BE2C (cell line): ENCODE results near the gene ST6GALNAC2.

ENCODE experiments used
- DNase-seq: peaks from one replicate; pipeline ENCODE4 v3.0.0-alpha.2; 2020
- H3K27me3 ChIP-seq: fragments of 250-450 bp; sonication (Bioruptor Pico); 2 replicates; pipeline ENCODE4 v1.5.1; 2020; ENCODE audit warnings: mild to moderate bottlenecking
- H3K36me3 ChIP-seq: fragments of 250-450 bp; sonication (Bioruptor Pico); 2 replicates; pipeline ENCODE4 v1.5.1; 2020; ENCODE audit warnings: mild to moderate bottlenecking
- H3K4me1 ChIP-seq: fragments of 250-450 bp; sonication (Bioruptor Pico); 2 replicates; pipeline ENCODE4 v1.5.1; 2020
- H3K4me3 ChIP-seq: 2 replicates; pipeline ENCODE4 v1.5.1; 2011; ENCODE audit warnings: low read depth, low read length
- H3K9me3 ChIP-seq: fragments of 250-450 bp; sonication (Bioruptor Pico); 2 replicates; pipeline ENCODE4 v1.5.1; 2020
- CTCF ChIP-seq: IDR thresholded peaks from 2 replicates; pipeline ENCODE4 v1.5.1; 2012; ENCODE audit warnings: mild to moderate bottlenecking, low read depth, low read length

Gene ST6GALNAC2

GRCh38 chr17:76544546-76545365 lies 40.9 kb downstream of the ST6GALNAC2 start:
- H3K4me3 ChIP-seq, result peak overlapping the region; percentile 78
- H3K27me3 ChIP-seq, result no peaks in the 10 kb centered on the region
- DNase-seq, result peak; percentile 65
- H3K9me3 ChIP-seq, result no peaks in the 10 kb centered on the region
- peaks cover 26% of the 10 kb centered on the region for H3K36me3 ChIP-seq
- TF ChIP-seq CTCF, result no peak
- H3K4me1 ChIP-seq, result peaks cover 39% of the 10 kb centered on the region

DNA sequence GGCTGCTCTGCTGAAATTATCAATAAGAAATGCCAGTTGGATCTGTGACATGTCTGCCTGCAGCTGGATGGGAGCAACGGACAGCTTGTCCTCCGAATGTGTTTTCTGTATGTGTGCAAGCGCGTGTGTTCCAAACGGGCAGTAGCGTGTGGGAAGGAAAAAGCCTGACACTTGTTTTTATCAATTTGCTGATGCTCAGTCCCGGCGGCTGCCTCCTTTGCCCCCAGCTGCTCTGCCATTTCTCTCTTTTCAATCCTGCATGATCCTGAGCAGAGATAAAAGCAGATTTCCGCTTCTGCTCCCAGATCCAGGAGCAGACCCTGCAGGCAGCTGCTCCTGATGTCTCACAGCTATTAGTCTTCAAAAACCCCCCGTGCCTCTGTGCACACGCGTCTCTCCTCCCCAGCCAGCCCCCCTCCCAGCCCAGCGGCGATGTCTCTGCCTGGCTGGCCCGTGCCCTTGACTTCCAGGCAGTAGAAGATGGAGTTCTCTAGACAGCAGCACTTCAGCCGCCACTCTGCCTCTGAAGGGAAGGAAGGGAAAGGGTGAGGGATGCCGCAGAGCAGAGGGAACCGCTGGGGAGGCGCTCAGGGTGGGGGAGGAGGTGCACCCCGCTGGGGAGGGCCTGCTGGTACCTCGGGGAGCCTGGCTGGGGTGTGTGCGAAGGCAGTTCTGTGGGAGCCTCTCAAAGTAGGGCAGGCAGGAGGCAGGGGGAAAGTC lies 41.7 kb downstream of the ST6GALNAC2 start:
- Histone ChIP-seq H3K36me3 (peaks cover 19% of the 10 kb centered on the region), H3K4me1 (peaks cover 47% of the 10 kb centered on the region), H3K4me3 (peak overlapping the region; percentile 78), H3K9me3 (no peaks in the 10 kb centered on the region), H3K27me3 (no peaks in the 10 kb centered on the region)
- TF ChIP-seq CTCF, result no peak
- peak; percentile 94 for DNase-seq

GRCh38 chr17:76543482-76543825 lies 42.2 kb downstream of the ST6GALNAC2 start:
- no peaks in the 10 kb centered on the region for H3K27me3 ChIP-seq
- peak overlapping the region; percentile 78 for H3K4me3 ChIP-seq
- no peaks in the 10 kb centered on the region for H3K9me3 ChIP-seq
- no peak for TF ChIP-seq CTCF
- H3K36me3 ChIP-seq, result peaks cover 13% of the 10 kb centered on the region
- DNase-seq, result no peak
- H3K4me1 ChIP-seq, result peaks cover 50% of the 10 kb centered on the region

- Histone ChIP-seq H3K36me3 (peaks cover 9% of the 10 kb centered on the region), H3K4me3 (peak overlapping the region; percentile 78), H3K9me3 (no peaks in the 10 kb centered on the region), H3K4me1 (peaks cover 49% of the 10 kb centered on the region), H3K27me3 (no peaks in the 10 kb centered on the region)
- DNase-seq, result peak; percentile 72
- TF ChIP-seq CTCF, result no peak
Observed at GRCh38 chr17:76542984-76543383, 42.7 kb downstream of the ST6GALNAC2 start.

DNA sequence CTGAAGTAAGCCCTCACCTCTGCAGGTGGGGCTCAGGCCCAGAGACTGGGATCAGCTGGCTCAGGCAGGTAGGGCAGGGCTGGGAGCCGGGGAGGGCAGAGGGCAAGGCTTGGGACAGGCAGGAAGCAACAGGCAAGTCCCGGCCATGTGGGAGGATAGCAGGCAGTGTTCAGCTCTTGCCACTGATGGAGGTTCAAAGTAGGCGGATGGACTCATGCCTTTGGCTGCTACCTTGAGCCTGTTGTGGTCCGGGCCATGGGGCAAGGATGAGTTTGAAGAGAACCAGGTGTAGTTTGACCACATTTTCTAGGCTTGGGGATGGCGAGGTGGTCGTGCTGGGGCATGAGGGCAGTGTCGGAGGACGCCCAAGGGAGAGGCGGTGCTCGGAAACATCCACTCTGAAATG lies 43.1 kb downstream of the ST6GALNAC2 start:
- no peak for DNase-seq
- Histone ChIP-seq H3K4me3 (peak overlapping the region; percentile 78), H3K9me3 (no peaks in the 10 kb centered on the region), H3K36me3 (peaks cover 5% of the 10 kb centered on the region), H3K4me1 (peaks cover 46% of the 10 kb centered on the region), H3K27me3 (no peaks in the 10 kb centered on the region)
- no peak for TF ChIP-seq CTCF
